Stimulated activated CD8-positive, alpha-beta memory T cell treated with anti-CD3 and anti-CD28 coated beads, Interleukin-2, amount 100 ng/mL, for 48 hours (primary cell): Measurements from ENCODE around the gene SMIM14.
"Not testable (repeated sequence)": the region's sequence is repeated elsewhere in the genome, so short reads cannot be mapped to it uniquely, and the experiment has no call there.

Experiments used
- DNase-seq, 2 donors: peaks; one replicate each; pipeline ENCODE4 v3.0.0-alpha.2; 2020; ENCODE audit warnings: low read depth in 2 of 2

The SMIM14 gene

GRCh38 chr4:39638354-39639239, at the start of gene SMIM14:
TSS of gene SMIM14 (minus strand) at chr4:39638865. CDS start at chr4:39605145, 33,720 bp downstream.
- peak; percentile 79 to 86 for DNase-seq

DNA sequence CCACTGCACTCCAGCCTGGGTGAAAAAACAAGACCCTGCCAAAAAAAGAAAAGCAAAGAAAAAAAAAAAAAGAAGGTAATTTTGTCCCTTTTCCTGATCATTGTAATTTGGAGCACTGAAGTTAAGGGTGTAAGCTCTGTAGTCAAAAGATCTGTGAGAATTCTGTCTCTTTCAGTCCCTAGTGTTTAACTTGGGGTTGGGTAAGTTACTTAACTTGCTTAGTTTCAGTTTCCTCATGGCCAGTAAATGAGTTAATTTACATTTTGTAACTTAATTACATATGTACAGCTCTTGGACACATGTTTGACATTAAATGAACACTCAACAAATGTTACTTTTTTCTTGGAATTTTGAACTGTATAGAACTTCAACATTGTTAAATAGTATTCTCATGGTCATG, 48.3 kb upstream of the SMIM14 start:
- no peak for DNase-seq

DNA sequence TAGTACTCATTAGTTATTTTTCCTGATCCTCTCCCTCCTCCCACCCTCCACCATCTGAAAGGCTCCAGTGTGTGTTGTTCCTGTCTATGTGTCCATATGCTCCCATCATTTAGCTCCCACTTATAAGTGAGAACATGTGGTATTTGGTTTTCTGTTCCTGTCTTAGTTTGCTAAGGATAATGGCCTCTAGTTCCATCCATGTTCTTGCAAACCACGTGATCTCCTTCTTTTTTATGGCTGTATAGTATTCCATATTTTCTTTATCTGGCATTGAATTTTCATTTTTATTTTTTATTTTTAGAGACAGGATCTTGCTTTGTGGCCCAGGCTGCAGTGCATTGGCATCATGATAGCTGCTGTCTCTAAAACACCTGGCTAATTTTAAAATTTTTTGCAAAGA, 47.3 kb upstream of the SMIM14 start:
- DNase-seq = no peak

GRCh38 chr4:39682138-39682537, 43.5 kb upstream of the SMIM14 start:
- DNase-seq = no peak

- DNase-seq = not testable (repeated sequence)
Measured at GRCh38 chr4:39681003-39681402, 42.3 kb upstream of the SMIM14 start.

DNA sequence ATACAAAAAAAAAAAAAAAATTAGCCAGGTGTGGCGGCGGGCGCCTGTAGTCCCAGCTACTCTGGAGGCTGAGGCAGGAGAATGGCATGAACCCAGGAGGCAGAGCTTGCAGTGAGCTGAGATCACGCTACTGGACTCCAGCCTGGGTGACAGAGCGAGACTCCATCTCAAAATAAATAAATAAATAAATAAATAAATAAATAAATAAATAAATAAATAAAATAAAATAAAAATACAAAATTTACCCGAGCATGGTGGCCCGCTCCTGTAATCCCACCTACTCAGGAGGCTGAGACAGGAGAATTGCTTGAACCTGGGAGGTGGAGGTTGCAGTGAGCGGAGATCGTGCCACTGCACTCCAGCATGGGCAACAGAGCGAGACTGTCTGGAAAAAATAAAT, 37.0 kb upstream of the SMIM14 start:
- not testable (repeated sequence) for DNase-seq

DNA sequence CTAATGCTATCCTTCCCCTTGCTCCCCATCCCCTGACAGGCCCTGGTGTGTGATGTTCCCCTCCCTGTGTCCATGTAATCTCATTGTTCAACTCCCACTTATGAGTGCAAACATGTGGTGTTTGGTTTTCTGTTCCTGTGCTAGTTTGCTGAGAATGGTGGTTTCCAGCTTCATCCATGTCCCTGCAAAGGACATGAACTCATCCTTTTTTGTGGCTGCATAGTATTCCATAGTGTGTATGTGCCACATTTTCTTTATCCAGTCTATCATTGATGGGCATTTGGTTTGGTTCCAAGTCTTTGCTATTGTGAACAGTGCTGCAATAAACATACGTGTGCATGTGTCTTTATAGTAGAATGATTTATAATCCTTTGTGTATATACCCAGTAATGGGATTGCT, 31.6 kb upstream of the SMIM14 start:
- DNase-seq = not testable (repeated sequence)

DNA sequence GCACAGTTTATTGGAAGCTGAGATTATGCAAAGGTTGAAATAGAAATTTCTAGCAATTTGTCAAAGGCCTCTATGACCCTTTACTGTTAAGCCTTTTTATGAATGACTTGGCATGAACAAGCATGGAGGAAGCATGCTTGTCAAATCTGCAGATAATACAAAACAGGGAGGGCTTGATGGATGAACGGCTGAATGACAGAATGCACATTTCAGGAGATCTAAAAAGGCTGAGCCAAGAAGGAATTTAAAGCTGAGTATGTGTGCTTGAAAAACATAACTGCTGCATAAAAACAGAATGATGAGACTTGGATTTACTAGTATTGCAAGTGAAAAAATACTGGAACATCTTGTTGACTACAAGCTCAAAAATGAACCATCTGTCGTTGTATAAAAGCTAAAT, 30.2 kb upstream of the SMIM14 start:
- DNase-seq = no peak

DNA sequence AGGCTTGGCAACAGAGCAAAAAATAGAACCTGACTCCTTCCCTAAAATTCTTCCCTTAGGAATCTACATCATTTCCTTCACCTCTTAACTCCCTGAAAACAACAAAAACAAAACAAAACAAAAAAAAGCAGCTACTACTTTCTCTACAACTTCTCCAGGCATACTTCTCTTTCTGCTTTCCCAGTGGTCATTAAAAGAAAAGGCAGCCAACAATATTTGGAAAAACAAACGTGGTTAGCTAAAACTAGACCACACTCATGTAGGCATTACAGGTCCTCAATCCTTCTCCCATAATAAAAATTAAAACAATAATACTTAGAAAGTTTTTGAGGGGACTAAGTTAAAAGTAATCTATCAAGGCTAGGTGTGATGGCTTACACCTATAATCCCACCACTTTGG, 29.0 kb upstream of the SMIM14 start:
- no peak for DNase-seq

- no peak for DNase-seq
Measured at GRCh38 chr4:39664828-39665731, 26.4 kb upstream of the SMIM14 start.

DNA sequence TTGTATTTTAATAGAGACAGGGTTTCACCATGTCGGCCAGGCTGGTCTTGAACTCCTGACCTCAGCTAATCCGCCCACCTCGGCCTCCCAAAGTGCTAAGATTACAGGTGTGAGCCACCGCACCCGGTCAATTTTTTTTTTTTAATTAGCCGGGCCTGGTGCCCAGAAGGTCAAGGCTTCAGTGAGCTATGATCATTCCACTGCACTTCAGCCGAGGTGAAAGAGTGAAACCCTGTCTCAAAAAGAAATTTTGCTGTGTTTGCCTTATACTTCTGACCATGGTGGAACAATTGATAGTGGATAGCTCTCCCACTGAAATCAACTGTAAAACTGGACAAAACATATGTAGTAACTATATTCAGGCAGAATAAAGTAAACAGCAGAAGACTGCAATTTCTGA, 24.0 kb upstream of the SMIM14 start:
- DNase-seq = no peak

- DNase-seq = no peak
Measured at GRCh38 chr4:39660757-39661156, 22.1 kb upstream of the SMIM14 start.

- DNase-seq = no peak
Measured at GRCh38 chr4:39660045-39660444, 21.4 kb upstream of the SMIM14 start.

DNA sequence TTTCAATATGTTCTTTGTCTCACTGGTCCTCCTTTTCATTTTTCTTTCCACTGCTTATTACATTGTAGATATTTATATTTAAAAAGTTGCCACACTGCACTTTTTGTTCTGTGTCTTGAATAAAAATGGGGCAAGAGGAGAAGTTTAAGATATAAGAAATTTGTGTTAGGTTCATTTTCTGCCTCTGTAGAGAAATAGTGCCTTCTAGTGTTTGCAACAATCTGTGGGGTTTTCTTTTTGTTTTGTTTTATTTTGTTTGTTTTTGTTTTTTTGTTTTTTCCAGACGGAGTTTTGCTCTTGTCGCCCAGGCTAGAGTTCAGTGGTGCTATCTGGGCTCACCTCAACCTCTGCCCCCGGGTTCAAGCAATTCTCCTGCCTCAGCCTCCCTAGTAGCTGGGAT, 20.1 kb upstream of the SMIM14 start:
- DNase-seq = no peak

DNA sequence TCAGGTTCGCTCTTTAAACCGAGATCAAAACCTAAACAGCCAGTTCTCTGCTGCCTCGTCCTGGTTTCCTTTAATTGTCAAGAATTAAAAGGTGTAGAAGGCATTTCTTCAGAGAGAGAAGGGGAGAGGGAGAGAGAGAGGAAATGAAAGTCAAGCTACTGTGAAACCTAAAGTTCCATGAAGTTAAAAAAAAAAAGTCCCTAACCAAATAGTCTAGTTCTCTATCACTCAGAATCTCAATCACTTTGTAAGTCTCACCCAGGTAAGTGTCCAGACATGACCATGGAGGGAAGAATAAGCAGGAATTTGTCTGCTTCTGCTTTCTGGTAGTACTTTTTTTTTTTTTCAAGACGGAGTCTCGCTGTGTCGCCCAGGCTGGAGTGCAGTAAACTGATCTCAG, 18.8 kb upstream of the SMIM14 start:
- no peak for DNase-seq

GRCh38 chr4:39656638-39657037, 18.0 kb upstream of the SMIM14 start:
- not testable (repeated sequence) for DNase-seq

DNA sequence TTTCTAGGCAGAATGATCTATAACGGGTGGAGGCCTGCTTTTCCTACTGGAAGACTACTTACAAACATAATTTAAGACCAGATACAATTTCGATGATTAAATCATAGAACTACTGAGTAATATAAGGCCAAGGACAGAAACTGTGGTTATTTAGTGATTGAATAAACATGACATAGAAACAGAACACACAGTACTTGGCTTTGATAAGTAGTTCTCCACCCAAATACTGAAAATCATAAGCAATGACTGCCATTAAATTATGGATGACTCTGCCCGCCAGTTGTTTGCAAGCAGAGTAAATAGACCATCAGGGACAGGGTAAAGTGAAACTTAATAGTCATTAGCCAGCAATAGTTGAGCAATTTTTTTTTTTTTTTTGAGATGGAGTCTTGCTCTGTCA, 17.2 kb upstream of the SMIM14 start:
- no peak for DNase-seq

DNA sequence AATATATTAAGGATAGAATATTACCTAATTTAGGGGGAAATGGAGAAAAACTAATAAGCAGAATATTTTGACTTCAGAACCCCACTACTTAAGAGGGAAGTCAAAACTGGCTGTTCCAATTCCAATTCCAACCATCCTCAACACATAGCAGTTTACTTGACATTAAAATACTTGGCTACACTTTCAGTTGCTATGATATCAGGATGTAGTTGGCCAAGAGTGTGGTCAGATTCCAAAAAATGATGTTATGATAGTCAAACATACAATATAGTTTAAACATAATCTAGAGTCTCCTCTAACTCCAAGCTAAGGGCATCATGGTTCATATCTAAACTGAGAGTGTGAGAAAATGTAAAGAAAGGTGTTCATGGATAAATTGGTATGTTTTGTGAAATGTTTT, 16.5 kb upstream of the SMIM14 start:
- DNase-seq = no peak

DNA sequence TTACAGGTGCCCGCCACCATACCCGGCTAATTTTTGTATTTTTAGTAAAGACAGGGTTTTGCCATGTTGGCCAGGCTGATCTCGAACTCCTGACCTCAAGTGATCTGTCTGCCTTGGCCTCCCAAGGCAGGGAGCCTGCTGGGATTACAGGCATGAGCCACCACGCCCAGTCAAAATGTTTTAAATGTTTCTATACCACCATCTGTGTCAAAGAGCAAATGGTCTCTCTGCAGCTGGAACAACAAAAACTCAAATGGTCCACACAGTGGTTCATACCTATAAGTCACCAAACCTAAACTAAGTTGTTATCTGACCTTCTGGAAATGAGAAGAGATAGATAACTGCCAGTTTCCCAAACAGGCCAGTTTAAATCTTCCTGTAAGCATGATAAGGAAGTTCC, 12.9 kb upstream of the SMIM14 start:
- DNase-seq = not testable (repeated sequence)

GRCh38 chr4:39649639-39650265, 11.1 kb upstream of the SMIM14 start:
- DNase-seq = no peak

- no peak for DNase-seq
Measured at GRCh38 chr4:39648827-39649558, 10.3 kb upstream of the SMIM14 start.

DNA sequence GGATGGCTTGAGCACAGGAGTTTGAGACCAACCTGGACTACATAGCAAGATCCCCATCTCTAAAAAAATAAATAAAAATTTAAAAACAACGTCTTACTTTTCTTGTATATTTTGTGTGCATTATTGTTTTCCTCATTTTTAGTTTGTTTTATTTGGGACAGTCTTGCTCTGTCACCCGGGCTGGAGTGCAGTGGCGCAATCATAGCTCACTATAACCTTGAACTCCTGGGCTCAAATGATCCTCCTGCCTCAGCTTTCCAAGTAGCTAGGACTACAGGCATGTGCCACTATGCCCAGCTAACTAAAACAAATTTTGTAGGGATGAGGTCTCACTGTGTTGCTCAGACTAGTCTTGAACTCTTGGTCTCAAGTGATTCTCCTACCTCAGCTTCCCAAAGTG, 9.5 kb upstream of the SMIM14 start:
- no peak for DNase-seq
